Progenitor cell of endocrine pancreas (in vitro differentiated cells): ENCODE data around the gene METTL22. TPM values are rescaled to one million over a fixed set of nuclear protein-coding genes. Genes with fewer than 3 reads are reported as not detected.

Experiments
- DNase-seq: peaks from one replicate; pipeline ENCODE4 v3.0.0; 2021; ENCODE audit warnings: low spot score; ENCODE audit not compliant: unreplicated experiment
- H3K27ac Mint-ChIP-seq: 2 replicates; pipeline ENCODE4 v1.8.0; 2021; ENCODE audit warnings: mild to moderate bottlenecking, moderate library complexity, mixed read lengths
- H3K27me3 Mint-ChIP-seq: 2 replicates; pipeline ENCODE4 v1.8.0; 2021; ENCODE audit warnings: mixed read lengths
- H3K36me3 Mint-ChIP-seq: 2 replicates; pipeline ENCODE4 v1.8.0; 2022; ENCODE audit warnings: mixed read lengths; ENCODE audit not compliant: insufficient read depth
- H3K4me1 Mint-ChIP-seq: 2 replicates; pipeline ENCODE4 v1.8.0; 2021; ENCODE audit warnings: low read depth, mixed read lengths
- H3K4me3 Mint-ChIP-seq: 2 replicates; pipeline ENCODE4 v1.8.0; 2021; ENCODE audit warnings: low read depth, mild to moderate bottlenecking, moderate library complexity, mixed read lengths
- H3K9me3 Mint-ChIP-seq: 2 replicates; pipeline ENCODE4 v1.8.0; 2021; ENCODE audit warnings: low read depth, mixed read lengths
- total RNA-seq: library from RNA; stranded (reverse); gene quantifications from 2 replicates; pipeline ENCODE4 v1.2.1, GENCODE V29; 2021
- TF ChIP-seq, protein P1 (sequence below): fragments of 200-600 bp; sonication (generic); IDR thresholded peaks from one replicate; pipeline ENCODE4 v1.5.0; 2021; ENCODE audit warnings: antibody characterized with exemption, mild to moderate bottlenecking; ENCODE audit not compliant: unreplicated experiment

Gene METTL22
- total RNA-seq, 1 donor from 2014 or later = 56.5 TPM

DNA sequence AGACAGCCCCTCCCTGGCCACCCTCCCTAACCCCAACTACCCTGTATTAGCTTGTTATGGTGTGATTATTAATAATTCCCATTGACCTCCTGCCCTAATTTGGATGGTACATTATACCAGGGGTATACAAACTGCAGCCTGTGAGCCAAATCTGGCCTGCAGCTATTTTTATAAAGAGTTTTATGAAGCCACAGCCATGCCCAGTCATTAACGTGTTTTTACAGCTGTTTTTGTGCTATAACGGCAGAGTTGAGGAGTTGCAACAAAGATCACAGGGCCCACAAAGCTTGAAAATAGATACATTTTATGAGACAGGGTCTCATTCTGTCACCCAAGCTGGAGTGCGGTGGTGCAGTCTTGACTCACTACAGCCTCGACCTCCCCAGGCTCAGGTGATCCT is 6.0 kb downstream of the METTL22 start:
- peaks cover 29% of the 10 kb centered on the region for H3K36me3 Mint-ChIP-seq
- TF ChIP-seq, protein P1, sequence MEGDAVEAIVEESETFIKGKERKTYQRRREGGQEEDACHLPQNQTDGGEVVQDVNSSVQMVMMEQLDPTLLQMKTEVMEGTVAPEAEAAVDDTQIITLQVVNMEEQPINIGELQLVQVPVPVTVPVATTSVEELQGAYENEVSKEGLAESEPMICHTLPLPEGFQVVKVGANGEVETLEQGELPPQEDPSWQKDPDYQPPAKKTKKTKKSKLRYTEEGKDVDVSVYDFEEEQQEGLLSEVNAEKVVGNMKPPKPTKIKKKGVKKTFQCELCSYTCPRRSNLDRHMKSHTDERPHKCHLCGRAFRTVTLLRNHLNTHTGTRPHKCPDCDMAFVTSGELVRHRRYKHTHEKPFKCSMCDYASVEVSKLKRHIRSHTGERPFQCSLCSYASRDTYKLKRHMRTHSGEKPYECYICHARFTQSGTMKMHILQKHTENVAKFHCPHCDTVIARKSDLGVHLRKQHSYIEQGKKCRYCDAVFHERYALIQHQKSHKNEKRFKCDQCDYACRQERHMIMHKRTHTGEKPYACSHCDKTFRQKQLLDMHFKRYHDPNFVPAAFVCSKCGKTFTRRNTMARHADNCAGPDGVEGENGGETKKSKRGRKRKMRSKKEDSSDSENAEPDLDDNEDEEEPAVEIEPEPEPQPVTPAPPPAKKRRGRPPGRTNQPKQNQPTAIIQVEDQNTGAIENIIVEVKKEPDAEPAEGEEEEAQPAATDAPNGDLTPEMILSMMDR = no peak
- peaks cover 4% of the 10 kb centered on the region for H3K4me1 Mint-ChIP-seq
- no peak for DNase-seq
- no peaks in the 10 kb centered on the region for H3K27me3 Mint-ChIP-seq
- no peak overlapping the region for H3K4me3 Mint-ChIP-seq
- no peaks in the 10 kb centered on the region for H3K9me3 Mint-ChIP-seq
- H3K27ac Mint-ChIP-seq = no peak overlapping the region

GRCh38 chr16:8628981-8629725 is 7.7 kb downstream of the METTL22 start:
- TF ChIP-seq, protein P1 = no peak
- Mint-ChIP-seq H3K27ac (no peak overlapping the region), H3K27me3 (no peaks in the 10 kb centered on the region), H3K4me3 (no peak overlapping the region), H3K4me1 (no peaks in the 10 kb centered on the region), H3K9me3 (no peaks in the 10 kb centered on the region), H3K36me3 (peaks cover 31% of the 10 kb centered on the region)
- no peak for DNase-seq

DNA sequence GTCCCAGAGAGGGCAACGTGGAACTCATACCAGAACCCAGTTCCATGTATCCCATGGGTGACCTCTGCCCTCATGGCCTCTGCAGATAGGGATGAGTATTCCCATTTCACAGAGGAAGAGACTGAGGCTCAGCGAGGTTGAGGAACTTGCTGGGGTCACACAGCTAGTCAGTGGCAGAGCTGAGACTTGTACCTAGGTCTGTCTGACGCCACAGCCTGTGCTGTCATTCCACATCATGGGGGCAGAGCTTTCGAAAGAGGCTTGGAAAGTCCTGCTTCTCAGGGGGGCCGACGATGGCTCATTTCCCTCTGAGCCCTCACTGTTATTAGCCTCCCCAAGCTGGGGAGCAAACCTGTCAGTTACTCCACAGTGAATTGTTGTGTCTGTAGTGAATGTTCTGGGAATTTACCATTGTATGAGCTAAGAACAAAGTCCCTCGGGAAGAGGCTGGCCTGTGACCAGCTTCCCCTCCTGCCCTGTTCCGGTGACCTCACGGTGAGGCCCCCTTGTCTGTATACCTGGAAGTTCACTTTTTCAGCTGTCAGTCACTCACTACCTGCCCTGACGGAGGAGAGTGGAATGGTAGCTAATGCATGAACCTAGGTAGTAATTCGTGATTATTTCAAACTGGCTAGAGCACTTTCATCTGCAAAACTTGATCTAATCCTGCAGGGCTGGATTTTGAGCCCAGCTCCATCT is 8.9 kb downstream of the METTL22 start:
- Mint-ChIP-seq H3K36me3 (peaks cover 34% of the 10 kb centered on the region), H3K27ac (no peak overlapping the region), H3K4me1 (no peaks in the 10 kb centered on the region), H3K27me3 (no peaks in the 10 kb centered on the region), H3K9me3 (no peaks in the 10 kb centered on the region), H3K4me3 (no peak overlapping the region)
- no peak for DNase-seq
- TF ChIP-seq, protein P1 = no peak

- H3K36me3 Mint-ChIP-seq = peaks cover 31% of the 10 kb centered on the region
- no peak overlapping the region for H3K27ac Mint-ChIP-seq
- DNase-seq = no peak
- H3K9me3 Mint-ChIP-seq = no peaks in the 10 kb centered on the region
- no peak overlapping the region for H3K4me3 Mint-ChIP-seq
- H3K4me1 Mint-ChIP-seq = no peaks in the 10 kb centered on the region
- no peaks in the 10 kb centered on the region for H3K27me3 Mint-ChIP-seq
- TF ChIP-seq, protein P1 = no peak
Measured at GRCh38 chr16:8631373-8631772, 9.9 kb downstream of the METTL22 start.

DNA sequence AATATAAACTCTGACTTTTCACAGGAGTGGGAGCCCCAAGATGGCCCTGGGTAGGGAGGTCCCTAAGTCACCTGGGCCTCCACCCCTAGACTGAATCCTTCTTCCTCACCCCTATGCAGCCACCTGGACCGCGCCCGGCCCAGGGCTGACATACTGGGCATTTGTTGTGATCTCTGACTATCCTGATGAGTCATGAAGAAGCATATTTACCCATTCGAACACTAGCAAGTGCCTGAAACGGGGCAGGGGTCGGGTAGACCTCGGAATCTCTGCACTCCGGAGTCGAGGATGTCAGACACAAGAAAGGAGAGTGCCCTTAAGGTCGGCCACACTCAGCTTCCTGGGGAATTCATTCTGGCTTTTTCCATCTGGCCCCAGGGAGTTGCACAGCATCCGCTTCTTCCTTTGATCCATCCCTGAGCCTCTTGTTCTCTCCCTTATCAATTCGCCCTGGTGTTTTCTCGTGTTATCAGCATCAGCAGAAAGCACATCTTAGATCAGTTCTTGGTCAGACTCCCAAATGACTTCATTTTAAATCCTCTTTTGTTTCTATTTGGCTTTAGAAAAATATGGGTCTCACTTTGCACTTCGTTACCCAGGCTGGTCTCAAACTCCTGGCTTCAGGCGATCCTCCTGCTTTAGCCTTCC is 10.4 kb downstream of the METTL22 start:
- TF ChIP-seq, protein P1 = no peak
- no peak for DNase-seq
- H3K4me1 Mint-ChIP-seq = no peaks in the 10 kb centered on the region
- peaks cover 31% of the 10 kb centered on the region for H3K36me3 Mint-ChIP-seq
- H3K27me3 Mint-ChIP-seq = no peaks in the 10 kb centered on the region
- peak overlapping the region; percentile 65 for H3K27ac Mint-ChIP-seq
- no peak overlapping the region for H3K4me3 Mint-ChIP-seq
- no peaks in the 10 kb centered on the region for H3K9me3 Mint-ChIP-seq
